Adipose tissue (tissue), 3 donors: ENCODE results near the gene PMS2. TPM values are rescaled to one million over a fixed set of nuclear protein-coding genes. Genes with fewer than 3 reads are reported as not detected.
"Not testable (repeated sequence)": the region's sequence is repeated elsewhere in the genome, so short reads cannot be mapped to it uniquely, and the experiment has no call there.

Experiments used
- H3K27ac ChIP-seq: one replicate; pipeline ENCODE4 v1.5.1; 2013; ENCODE audit warnings: low read depth, low read length
- WGBS, 3 donors: extraction: QIAGEN DNeasy Blood & Tissue Kit; methylation state at CpG; one replicate each; pipeline ENCODE4 v1.1.7; 2013; 5-methylcytosine and 5-hydroxymethylcytosine counted together
- polyA plus RNA-seq, 3 donors: library from polyadenylated mRNA; stranded (reverse); fragments of 200-250 nt; gene quantifications; one replicate each; pipeline ENCODE4 v1.2.3, GENCODE V29; 2013
- donor health status: healthy with polysubstance abuse.
- donor health status: Bipolar disorder and iron deficiency.
- donor health status: healthy.

PMS2 gene
- polyA plus RNA-seq, 3 donors = 3.2 to 5.4 (median 3.3) TPM

DNA sequence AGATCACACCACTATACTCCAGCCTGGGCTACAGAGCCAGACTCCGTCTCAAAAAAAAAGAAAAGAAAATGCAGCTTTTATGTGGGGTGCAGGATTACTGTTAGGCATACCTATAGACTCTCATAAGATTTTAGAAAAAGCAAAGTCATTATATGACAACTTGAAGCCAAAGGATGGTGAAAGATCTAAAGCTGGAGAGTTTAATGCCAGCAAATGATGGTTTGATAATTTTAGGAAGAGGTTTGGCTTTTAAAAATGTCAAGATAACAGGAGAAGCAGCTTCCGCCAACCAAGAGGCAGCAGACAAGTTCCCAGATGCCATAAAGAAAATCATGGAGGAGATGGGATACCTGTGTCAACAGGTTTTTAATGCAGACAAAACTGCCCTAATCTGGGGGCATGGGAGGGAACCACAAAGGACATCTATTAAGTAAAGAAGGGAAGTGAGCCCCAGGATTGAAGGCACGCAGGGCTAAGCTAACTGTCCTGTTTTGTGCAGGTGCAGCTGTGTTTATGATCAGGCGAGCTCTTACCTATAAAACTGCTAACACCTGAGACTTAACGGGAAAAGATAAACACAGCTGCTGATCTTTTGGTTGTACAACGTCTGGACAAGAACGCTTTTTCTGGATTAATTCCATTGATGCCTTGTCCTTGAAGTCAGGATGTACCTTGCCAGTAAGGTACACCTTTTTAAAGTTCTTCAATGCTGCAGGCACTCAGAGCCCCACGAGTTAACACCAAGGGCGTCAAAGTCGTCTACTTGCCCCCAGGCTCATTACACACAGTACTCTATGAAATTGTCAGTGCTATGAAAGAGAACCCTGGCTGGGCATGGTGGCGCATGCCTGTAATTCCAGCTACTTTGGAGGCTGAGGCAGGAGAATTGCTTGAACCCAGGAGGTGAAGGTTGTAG is 11.8 kb upstream of the PMS2 start:
- 62 to 92% (median 85%) methylated on average over 11 of the region's 11 CpGs for WGBS, 3 donors
- no peak overlapping the region for H3K27ac ChIP-seq

DNA sequence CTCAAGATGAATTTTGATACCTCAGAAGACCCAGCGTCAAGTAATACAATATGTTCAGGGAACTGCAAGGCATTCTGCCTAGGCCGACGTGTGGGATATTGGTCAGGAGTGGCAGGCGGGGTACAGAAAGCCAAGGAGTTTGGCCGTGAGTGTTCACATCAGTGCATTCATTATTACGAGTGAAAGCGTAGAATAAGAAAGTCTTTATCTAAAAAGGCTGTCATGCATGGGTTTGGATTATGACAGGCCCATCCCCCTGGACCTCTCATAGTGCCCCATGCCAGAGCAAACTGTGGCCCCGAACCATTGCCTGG is 7.8 kb upstream of the PMS2 start:
- WGBS, 3 donors = 92 to 95% (median 94%) methylated on average over 8 of the region's 8 CpGs
- H3K27ac ChIP-seq = no peak overlapping the region

DNA sequence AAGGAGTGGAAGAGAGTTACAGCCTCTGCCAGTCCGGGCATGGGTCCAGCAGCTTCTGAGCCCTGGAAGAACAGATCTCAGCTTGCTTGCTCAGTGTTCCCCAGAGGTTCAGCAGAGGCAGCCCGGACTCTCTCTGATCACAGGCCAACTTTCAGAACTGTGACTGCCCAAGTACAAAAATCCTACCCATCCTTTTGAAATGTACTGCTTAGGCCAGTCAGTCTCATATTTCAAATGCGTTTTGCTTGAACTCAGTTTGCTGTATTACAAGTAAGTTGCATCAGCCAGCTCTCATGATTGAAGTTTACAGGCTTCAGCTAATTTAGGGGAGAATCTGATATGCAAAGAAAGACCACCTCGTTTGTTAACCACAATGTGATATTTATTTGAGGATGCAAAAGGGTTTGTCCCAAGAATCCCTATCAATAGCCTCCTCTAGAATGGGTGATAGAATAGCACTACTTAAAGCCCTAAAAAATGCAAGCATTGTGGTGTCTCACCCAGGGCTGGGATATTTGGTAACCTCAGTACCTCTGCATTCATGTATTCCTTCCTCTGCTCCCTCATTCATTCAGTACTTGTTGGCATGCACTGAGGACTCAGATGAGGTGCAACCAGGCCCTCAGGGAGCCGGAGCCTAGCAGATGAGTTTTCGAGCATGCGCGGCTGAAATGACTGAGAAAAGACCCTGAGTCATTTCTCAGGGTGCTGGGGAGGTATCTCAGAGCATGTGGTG is 7.2 kb upstream of the PMS2 start:
- 69 to 74% (median 73%) methylated on average over 8 of the region's 8 CpGs for WGBS, 3 donors
- H3K27ac ChIP-seq = no peak overlapping the region

DNA sequence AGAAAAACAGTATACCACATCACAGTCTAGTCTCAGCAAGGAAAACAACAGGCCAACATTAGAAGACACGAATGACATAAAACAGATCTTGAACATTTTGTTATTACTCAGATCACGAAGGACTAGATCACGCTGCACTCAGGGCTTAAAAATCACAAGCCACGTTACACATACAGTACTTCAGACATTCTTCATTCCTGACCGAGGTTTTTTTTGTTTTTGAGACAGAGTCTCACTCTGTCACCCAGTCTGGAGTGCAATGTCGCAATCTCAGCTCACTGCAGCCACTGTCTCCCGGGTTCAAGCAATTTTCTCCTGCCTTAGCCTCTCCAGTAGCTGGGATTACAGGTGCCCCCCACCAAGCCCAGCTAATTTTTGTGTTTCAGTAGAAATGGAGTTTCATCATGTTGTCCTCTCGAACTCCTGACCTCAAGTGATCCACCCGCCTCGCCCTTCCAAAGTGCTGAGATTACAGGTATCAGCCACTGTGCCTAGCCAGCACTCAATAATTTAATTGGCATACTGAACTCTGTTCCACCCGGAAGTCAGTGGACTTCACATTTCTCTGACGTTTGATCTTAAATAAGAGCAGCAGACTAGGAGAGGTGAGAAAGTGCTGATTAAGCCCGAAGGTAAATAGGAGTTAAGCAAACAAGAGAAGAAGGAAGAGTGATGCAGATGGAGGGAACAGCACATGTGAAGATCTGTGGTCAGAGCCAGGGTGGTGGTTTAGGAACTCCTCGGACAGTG is 3.7 kb upstream of the PMS2 start:
- WGBS, 3 donors = 55 to 77% (median 72%) methylated on average over 14 of the region's 14 CpGs
- H3K27ac ChIP-seq = no peak overlapping the region

DNA sequence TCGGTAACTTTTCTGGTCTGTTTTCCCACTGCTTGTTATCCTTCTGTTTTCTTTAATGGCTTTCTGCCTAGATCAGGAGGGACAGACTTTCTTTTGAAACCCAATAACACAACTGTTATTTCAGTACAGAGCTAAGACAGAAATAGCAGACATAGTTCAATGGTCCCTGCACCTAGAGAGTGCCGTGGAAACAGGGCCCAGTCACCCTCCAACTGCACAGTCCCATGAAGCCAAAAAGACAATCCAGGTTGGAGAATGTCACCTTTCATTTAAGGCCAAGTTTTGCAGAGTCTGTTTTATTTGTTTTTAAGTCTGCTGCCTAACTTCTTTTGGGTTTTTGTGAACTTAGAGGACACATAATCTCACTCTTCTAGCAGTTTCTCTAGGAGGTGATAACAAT is 2.7 kb upstream of the PMS2 start:
- no peak overlapping the region for H3K27ac ChIP-seq
- WGBS, 3 donors = 69 to 81% (median 73%) methylated on average over 2 of the region's 2 CpGs

DNA sequence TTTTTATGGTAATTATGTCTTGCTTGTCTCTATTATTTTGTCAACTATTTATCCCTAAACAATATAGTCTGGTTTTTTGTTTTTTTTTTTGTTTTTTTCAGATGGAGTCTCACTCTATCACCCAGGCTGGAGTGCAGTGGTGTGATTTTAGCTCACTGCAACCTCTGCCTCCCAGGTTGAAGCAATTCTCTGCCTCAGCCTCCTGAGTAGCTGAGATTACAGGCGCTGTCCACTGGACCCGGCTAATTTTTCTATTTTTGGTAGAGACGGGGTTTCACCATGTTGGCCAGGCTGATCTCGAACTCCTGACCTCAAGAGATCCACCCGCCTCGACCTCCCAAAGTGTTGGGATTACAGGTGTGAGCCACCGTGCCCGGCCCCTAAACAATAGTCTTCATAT is 1.5 kb upstream of the PMS2 start:
- 83 to 93% (median 84%) methylated on average over 8 of the region's 8 CpGs for WGBS, 3 donors
- not testable (repeated sequence) for H3K27ac ChIP-seq

DNA sequence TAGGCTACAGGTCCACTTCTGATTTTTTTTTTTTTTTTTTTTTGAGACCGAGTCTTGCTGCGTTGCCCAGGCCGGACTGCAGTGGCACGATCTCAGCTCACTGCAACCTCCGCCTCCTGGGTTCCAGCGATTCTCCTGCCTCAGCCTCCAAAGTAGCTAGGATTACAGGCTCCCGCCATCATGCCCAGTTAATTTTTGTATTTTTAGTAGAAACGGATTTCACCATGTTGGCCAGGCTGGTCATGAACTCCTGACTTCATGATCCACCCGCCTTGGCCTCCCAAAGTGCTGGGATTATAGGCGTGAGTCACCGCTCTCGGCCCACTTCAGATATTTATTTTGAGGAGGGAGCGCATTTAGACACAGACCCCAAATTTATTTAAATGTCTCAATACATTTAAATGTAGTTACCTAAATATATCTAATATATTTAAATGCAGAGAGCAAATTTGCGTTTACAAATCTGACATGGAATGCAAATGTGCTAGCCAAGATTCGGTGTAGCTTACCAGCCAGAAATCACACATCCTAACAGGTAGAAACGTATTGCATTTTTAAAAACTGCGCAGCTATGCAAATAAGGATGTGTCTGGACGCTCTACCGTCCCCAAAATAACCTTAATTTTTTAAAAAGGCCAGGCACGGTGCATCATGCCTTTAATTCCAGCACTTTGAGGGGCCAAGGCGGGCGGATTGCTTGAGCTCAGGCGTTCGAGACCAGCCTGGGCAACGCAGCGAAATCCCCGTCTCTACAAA is 836 bp downstream of the PMS2 start:
- H3K27ac ChIP-seq = not testable (repeated sequence)
- 46 to 49% (median 48%) methylated on average over 27 of the region's 27 CpGs for WGBS, 3 donors

DNA sequence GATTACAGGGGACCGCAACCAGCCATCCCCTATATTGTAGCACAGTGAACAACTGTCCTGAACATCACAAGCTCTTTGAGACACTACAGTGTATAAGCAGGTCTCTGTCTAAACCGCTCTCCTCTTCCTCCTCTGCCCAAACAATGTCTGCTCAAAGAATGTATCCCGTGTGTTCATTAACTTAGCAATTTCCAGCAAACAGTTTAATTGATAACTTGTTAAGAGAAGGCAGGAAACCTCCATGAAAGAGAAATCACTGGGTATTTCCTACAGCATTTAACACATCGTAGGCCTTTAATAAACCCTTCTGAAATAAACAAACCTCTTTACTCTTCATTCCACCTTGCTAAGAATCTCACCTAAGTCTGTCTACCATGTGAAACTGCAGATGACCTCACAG is 1.5 kb downstream of the PMS2 start:
- WGBS, 3 donors = 60 to 92% (median 78%) methylated on average over 4 of the region's 4 CpGs
- no peak overlapping the region for H3K27ac ChIP-seq

DNA sequence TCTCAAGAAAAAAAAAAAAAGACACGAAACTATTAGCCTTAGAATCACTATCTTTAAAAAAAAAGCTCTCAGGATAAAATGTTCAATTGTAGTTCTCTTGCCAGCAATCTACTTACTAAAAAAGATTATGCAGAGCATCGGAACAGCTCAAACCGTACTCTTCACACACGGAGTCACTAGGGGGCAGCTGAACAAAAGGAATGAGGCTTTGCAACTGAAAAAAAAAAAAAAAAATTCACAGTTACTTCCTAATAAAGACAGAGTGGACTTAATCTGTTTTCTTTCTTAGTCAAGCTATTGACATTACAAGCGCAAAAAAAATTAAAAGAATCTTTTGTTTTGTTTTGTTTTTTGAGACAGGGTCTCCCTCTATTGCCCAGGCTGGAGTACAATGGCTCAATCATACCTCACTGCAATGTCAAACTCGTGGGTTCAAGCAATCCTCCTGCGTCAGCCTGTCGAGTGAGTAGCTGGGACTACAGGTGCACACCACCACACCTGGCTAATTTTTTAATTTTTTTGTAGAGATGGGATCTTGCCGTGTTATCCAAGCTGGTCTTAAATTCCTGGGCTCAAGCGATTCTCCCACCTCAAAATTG is 11.5 kb downstream of the PMS2 start:
- 55 to 60% (median 59%) methylated on average over 10 of the region's 10 CpGs for WGBS, 3 donors
- H3K27ac ChIP-seq = no peak overlapping the region

DNA sequence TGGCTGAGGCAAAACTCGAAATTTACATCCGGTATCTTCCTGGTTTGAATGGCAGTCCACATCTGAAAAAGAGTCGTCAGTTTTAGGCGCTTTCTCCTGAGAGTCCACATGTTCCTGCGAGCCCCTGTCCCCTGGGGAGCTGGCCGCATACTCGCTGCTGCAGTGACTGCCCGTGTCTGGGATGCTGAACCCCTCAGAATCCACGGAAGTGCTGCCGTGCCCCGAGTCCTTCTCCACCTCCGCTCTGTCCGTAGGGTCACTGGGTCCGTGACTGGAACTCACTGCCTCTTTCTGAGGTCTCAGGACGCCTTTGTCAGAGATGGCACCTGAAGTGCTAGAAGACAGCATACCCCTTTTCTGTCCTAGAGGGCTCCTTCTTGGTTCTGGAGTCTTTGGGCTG is 21.8 kb downstream of the PMS2 start:
- H3K27ac ChIP-seq = not testable (repeated sequence)
- 89 to 90% (median 90%) methylated on average over 15 of the region's 15 CpGs for WGBS, 3 donors

DNA sequence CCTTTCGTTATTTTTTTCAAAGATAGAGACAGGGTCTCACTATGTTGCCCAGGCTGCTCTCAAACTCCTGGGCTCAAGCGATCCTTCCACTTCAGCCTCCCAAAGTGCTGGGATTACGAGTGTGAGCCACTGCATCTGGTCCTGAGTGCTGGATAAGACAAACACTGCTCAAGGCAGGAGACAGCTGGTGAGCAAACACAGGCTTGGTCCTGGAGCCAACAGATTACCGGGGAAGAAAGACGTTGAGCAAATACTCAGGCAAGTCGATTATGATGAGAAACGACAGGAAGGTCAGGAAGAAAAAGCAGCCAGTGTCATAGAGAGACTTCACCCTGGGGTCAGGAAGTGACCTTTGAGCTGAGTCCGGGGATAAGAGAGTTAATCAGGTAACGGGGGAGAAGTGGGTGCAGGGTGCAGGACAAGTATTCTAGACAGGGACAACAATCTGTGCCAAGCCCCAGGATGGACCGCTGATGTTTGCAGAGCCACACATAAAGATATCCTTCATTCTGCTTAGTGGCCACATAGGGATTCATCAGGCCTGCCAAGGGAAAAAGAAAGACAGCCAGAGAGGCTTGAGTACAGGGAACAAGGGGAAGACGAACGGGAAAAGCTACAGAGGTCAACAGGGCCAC is 29.1 kb downstream of the PMS2 start:
- not testable (repeated sequence) for H3K27ac ChIP-seq
- WGBS, 3 donors = 79 to 97% (median 91%) methylated on average over 1 to 2 of the region's 12 CpGs

DNA sequence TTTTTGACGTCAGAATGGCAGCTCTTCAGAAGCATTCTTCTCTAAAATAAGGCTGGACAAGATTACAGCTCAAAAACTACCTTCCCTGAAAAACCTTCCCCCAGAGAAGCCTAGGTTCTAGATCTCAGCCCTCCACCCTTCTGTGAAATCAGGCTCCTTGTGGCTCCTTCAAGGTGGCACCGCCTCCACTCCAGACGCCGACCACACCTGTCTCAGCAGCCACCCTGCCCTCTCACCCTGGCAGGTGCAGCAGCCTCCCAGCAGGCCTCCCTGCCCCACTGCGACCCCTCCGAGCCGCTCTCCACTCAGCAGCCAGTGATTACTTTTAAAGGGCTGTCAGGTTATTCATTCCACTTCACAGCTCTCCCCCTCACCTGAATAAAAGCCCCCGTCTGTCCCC is 35.3 kb downstream of the PMS2 start:
- WGBS, 3 donors = no CpG with 5 or more reads among the region's 8 CpGs

DNA sequence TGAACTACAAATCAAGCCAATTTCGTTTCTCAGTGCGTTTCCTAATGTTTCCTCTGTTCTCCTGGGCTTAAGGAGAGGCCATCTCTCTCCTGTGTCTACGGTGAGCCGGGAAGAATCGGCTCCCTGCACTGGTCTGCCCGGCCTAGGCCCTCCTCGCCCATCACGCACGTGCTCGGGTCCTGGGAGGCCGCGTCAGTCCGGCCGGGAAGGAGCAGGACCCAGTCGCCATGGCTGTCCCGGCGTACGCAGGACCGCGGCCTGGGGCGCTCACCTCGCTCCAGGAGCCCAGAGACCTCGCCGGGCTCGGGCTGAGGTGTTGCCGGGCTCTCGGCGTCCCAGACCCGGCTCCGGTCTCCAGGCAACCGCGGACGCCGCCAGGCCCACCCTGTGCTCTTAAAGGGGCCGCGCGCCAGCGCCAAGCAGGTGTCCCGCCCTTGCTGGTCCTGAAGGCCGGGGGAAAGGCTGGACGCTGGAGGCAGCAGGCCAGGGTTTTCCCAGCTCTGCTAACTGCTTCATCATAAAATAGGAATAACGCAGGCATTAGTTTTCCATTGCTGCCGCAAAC is 38.4 kb downstream of the PMS2 start, which contains the start of gene RSPH10B:
TSS of gene RSPH10B (minus strand) at position 343 of the 565 bp plus-strand sequence. CDS start 3,573 bp downstream, outside the sequence.
- WGBS, 3 donors = 10 to 15% (median 12%) methylated on average over 6 to 25 of the region's 43 CpGs

More for the DNA sequence above, 35.3 kb downstream of the PMS2 start:
- not testable (repeated sequence) for H3K27ac ChIP-seq

DNA sequence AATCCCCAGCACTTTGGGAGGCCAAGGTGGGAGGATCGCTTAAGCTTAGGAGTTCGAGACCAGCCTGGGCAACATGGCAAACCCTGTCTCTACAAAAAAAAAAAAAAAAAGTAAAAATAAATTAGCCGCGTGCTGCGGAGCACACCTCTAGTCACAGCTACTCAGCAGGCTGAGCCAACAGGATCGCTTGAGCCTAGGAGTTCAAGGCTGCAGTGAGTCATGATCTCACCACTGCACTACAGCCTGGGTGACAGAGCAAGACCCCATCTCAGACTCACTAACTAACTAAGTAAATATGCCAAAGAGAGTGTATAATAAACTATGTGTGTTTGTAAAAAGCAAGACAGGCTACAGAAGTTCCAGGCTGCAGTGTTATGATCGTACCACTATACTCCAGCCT is 45.0 kb downstream of the PMS2 start:
- not testable (repeated sequence) for H3K27ac ChIP-seq
- 89 to 94% (median 92%) methylated on average over 4 of the region's 7 CpGs for WGBS, 3 donors

More for the DNA sequence above, 38.4 kb downstream of the PMS2 start, which contains the start of gene RSPH10B:
- H3K27ac ChIP-seq = not testable (repeated sequence)

DNA sequence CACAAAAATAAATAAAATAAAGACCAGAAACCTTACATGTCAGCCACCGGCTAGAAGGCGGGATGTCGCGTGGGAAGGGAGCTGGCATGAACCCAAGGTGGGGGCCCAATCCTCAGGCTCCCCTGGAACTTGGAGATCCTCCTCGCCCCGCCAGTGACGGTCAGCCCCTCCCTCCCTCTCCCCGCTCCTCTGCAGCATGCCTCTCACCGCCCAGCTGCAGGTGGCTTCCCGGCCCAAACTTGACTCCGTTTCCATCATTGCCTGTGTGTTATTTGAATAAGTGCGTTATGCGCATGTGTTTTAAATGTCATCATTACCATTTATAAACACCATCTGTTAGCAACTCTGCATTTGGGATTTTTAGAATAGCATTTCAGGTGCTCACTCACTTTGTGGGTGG is 45.6 kb downstream of the PMS2 start:
- H3K27ac ChIP-seq = not testable (repeated sequence)
- WGBS, 3 donors = 26 to 39% (median 39%) methylated on average over 3 to 4 of the region's 13 CpGs

DNA sequence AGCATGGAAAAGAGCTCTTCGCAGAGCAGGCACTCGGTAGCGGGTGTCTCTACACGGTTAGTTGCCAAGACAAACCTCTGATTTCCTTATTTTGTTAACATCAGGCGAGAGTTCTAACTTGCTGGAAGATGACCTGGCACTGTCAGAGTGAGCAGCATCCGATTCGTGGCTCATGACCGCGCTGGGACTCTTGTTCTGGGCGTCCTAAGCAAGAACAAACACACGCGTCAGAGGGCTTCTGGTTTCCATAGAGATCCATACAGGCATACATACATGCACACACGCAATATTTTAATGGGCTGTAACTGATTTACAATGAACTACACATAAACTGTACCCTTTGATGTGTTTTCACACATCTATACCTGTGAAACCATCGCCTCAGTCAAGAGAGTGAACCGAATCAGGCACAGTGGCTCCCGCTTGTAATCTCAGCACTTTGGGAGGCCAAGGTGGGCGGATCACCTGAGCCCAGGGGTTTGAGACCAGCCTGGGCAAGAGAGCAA is 73.9 kb downstream of the PMS2 start:
- H3K27ac ChIP-seq = not testable (repeated sequence)
- no CpG with 5 or more reads among the region's 17 CpGs for WGBS, 3 donors
